Measurements from ENCODE around the gene IMPACT.

The IMPACT gene

GRCh38 chr18:24426398-24427294 lies at the start of gene IMPACT:
Gene IMPACT (plus strand): TSS chr18:24426670. CDS start chr18:24426757, 87 bp downstream.
- DNase-seq (ENCODE audit: low spot score): peak; percentile 82

GRCh38 chr18:24378598-24378997 lies 47.9 kb upstream of the IMPACT start:
- no peak for DNase-seq (ENCODE audit: low spot score)

GRCh38 chr18:24380163-24380747 lies 46.2 kb upstream of the IMPACT start:
- DNase-seq (ENCODE audit: low spot score): no peak

- DNase-seq (ENCODE audit: low spot score): no peak
These were observed 45.3 kb upstream of the IMPACT start for GRCh38 chr18:24381126-24381525.

GRCh38 chr18:24386681-24387080 lies 39.8 kb upstream of the IMPACT start:
- no peak for DNase-seq (ENCODE audit: low spot score)

GRCh38 chr18:24388957-24389356 lies 37.5 kb upstream of the IMPACT start:
- no peak for DNase-seq (ENCODE audit: low spot score)

- DNase-seq (ENCODE audit: low spot score): no peak
These were observed 31.2 kb upstream of the IMPACT start for GRCh38 chr18:24395049-24395795.

GRCh38 chr18:24396082-24396633 lies 30.3 kb upstream of the IMPACT start:
- no peak for DNase-seq (ENCODE audit: low spot score)

- DNase-seq (ENCODE audit: low spot score): peak; percentile 60
These were observed 29.3 kb upstream of the IMPACT start for GRCh38 chr18:24397131-24397693.

GRCh38 chr18:24397694-24398368 lies 28.6 kb upstream of the IMPACT start, which contains the start of gene OSBPL1A:
Gene OSBPL1A (minus strand): TSS chr18:24397824. CDS start chr18:24377533, 20,291 bp downstream.
- peak; percentile 91 for DNase-seq (ENCODE audit: low spot score)

- no peak for DNase-seq (ENCODE audit: low spot score)
These were observed 27.9 kb upstream of the IMPACT start for GRCh38 chr18:24398540-24398939.

GRCh38 chr18:24400587-24400986 lies 25.9 kb upstream of the IMPACT start:
- peak; percentile 16 for DNase-seq (ENCODE audit: low spot score)

GRCh38 chr18:24402209-24402785 lies 24.2 kb upstream of the IMPACT start:
- no peak for DNase-seq (ENCODE audit: low spot score)

- DNase-seq (ENCODE audit: low spot score): no peak
These were observed 23.4 kb upstream of the IMPACT start for GRCh38 chr18:24403076-24403475.

GRCh38 chr18:24404591-24404990 lies 21.9 kb upstream of the IMPACT start:
- DNase-seq (ENCODE audit: low spot score): no peak

GRCh38 chr18:24408496-24408895 lies 18.0 kb upstream of the IMPACT start:
- DNase-seq (ENCODE audit: low spot score): no peak

- no peak for DNase-seq (ENCODE audit: low spot score)
These were observed 13.3 kb upstream of the IMPACT start for GRCh38 chr18:24413148-24413547.

GRCh38 chr18:24414349-24415003 lies 12.0 kb upstream of the IMPACT start:
- no peak for DNase-seq (ENCODE audit: low spot score)

GRCh38 chr18:24417480-24417879 lies 9.0 kb upstream of the IMPACT start:
- DNase-seq (ENCODE audit: low spot score): no peak

- DNase-seq (ENCODE audit: low spot score): no peak
These were observed 5.9 kb upstream of the IMPACT start for GRCh38 chr18:24420551-24420950.

Data from kidney capillary endothelial cell (primary cell).